Stimulated activated CD8-positive, alpha-beta memory T cell treated with anti-CD3 and anti-CD28 coated beads, Interleukin-12 subunit alpha, Interleukin-12 subunit beta, amount 100 ng/mL, for 1 hour (primary cell): ENCODE data around the gene NPDC1.
"Not testable (repeated sequence)": the region's sequence is repeated elsewhere in the genome, so short reads cannot be mapped to it uniquely, and the experiment has no call there.

Experiments
- DNase-seq: peaks from one replicate; pipeline ENCODE4 v3.0.0-alpha.2; 2020; ENCODE audit warnings: low read depth

The NPDC1 gene

GRCh38 chr9:137011907-137012675 is 33.9 kb downstream of the NPDC1 start:
- no peak for DNase-seq

- no peak for DNase-seq
Measured at GRCh38 chr9:137011156-137011555, 34.8 kb downstream of the NPDC1 start.

- DNase-seq = no peak
Measured at GRCh38 chr9:137009938-137010732, 35.8 kb downstream of the NPDC1 start.

- no peak for DNase-seq
Measured at GRCh38 chr9:137009217-137009616, 36.8 kb downstream of the NPDC1 start.

GRCh38 chr9:137008312-137008711 is 37.7 kb downstream of the NPDC1 start:
- DNase-seq = no peak

GRCh38 chr9:137007816-137008270 is 38.1 kb downstream of the NPDC1 start:
- no peak for DNase-seq

- DNase-seq = no peak
Measured at GRCh38 chr9:137007108-137007815, 38.7 kb downstream of the NPDC1 start.

- DNase-seq = no peak
Measured at GRCh38 chr9:137006116-137007003, 39.6 kb downstream of the NPDC1 start.

GRCh38 chr9:137004285-137004684 is 41.7 kb downstream of the NPDC1 start:
- DNase-seq = not testable (repeated sequence)

GRCh38 chr9:137002646-137003041 is 43.3 kb downstream of the NPDC1 start:
- no peak for DNase-seq

GRCh38 chr9:137001857-137002645 is 43.9 kb downstream of the NPDC1 start:
- no peak for DNase-seq

GRCh38 chr9:137000177-137000930 is 45.6 kb downstream of the NPDC1 start:
- no peak for DNase-seq

GRCh38 chr9:136997830-136998234 is 48.1 kb downstream of the NPDC1 start:
- no peak for DNase-seq

- DNase-seq = no peak
Measured at GRCh38 chr9:136997371-136997770, 48.6 kb downstream of the NPDC1 start.

GRCh38 chr9:136996361-136997292 is 49.4 kb downstream of the NPDC1 start, which contains the start of gene CLIC3:
Gene CLIC3 (minus strand): TSS chr9:136996568. CDS start chr9:136996543, 25 bp downstream.
- peak; percentile 39 for DNase-seq

- DNase-seq = no peak
Measured at GRCh38 chr9:136995772-136996311, 50.1 kb downstream of the NPDC1 start.

GRCh38 chr9:136995362-136995761 is 50.6 kb downstream of the NPDC1 start:
- DNase-seq = no peak

GRCh38 chr9:136994888-136995230 is 51.1 kb downstream of the NPDC1 start:
- DNase-seq = no peak
